ENCODE results near the gene ATOH8. TPM values are rescaled to one million over a fixed set of nuclear protein-coding genes. Genes with fewer than 3 reads are reported as not detected.

ATOH8 gene
- total RNA-seq, 1 experiment from 2014 or later, result 0.20 TPM

DNA sequence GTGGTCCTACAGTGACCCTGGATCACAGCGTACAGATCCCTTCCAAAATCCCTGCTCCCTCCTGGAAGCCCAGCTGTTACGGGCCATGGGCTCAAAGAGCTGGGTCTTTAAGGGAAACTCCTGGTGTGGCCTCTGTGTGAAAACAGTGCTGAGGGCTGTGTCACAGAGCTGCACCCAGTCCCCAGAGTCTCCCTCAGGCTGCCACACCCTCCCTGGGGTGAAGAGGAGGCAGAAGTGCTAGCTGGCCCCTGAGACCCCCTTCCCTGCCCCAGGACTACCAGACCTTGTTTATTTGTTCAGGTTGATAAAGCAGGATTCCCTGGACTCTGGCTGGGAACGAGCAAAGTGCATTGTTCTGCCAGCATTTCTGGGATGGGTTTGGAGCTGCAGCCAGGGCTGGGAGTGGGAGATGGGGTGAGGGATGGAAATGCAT is 7.7 kb downstream of the ATOH8 start:
- Histone ChIP-seq H4K5ac (ENCODE audit: insufficient read length, low read depth, low read length) (no peak overlapping the region), H3K14ac (ENCODE audit: insufficient read depth, low read length) (no peak overlapping the region), H3K23me2 (ENCODE audit: insufficient read length, low read depth, low read length, poor library complexity, severe bottlenecking) (peaks cover 5% of the 10 kb centered on the region), H3K27ac (ENCODE audit: insufficient read length, low read depth, low read length) (no peak overlapping the region), H3K4me1 (ENCODE audit: insufficient read depth, low read length) (peaks cover 8% of the 10 kb centered on the region; the same call in 1 of the 2 replicates), H3K9ac (ENCODE audit: extremely low read depth, insufficient read length, low read length) (no peak overlapping the region), H2BK5ac (ENCODE audit: insufficient read length, low read length) (no peak overlapping the region), H4K8ac (replicated peaks; ENCODE audit: insufficient read length, low read depth, low read length) (no peak overlapping the region), H3K4me2 (ENCODE audit: insufficient read depth, insufficient read length, low read length) (no peak overlapping the region), H3K18ac (ENCODE audit: insufficient read length, low read depth, low read length) (no peak overlapping the region), H3K79me2 (ENCODE audit: insufficient read depth, low read length) (no peaks in the 10 kb centered on the region), H3T11ph (ENCODE audit: low read length) (no peak overlapping the region), H2BK12ac (ENCODE audit: insufficient read length, low read depth, low read length) (no peak overlapping the region), H2BK15ac (ENCODE audit: low read depth, low read length) (no peak overlapping the region), H3K23ac (ENCODE audit: insufficient read length, low read depth, low read length) (no peak overlapping the region), H2AFZ (ENCODE audit: low read length) (no peak overlapping the region), H2AK5ac (ENCODE audit: insufficient read length, low read length) (no peak overlapping the region), H4K91ac (ENCODE audit: insufficient read length, low read depth, low read length) (no peak overlapping the region), H4K20me1 (ENCODE audit: control insufficient read depth, insufficient read depth, insufficient read length) (peaks cover 3% of the 10 kb centered on the region), H3K79me1 (ENCODE audit: insufficient read depth, low read depth, low read length, poor library complexity, severe bottlenecking) (no peaks in the 10 kb centered on the region), H3K56ac (ENCODE audit: insufficient read length, low read depth, low read length) (no peak overlapping the region), H2BK20ac (ENCODE audit: low read depth, low read length, poor library complexity, severe bottlenecking) (no peak overlapping the region), H2BK120ac (ENCODE audit: low read depth, low read length, poor library complexity, severe bottlenecking) (no peak overlapping the region), H3K27me3 (ENCODE audit: insufficient read depth, low read length) (peaks cover 13% of the 10 kb centered on the region; the same call in 1 of the 2 replicates), H3K4ac (ENCODE audit: low read depth, low read length) (no peak overlapping the region), H3K9me3 (ENCODE audit: control insufficient read depth, low read depth, low read length) (no peaks in the 10 kb centered on the region)
- no peaks in the 10 kb centered on the region; a peak in 1 of 5 replicates for H3K9me3 Mint-ChIP-seq
- H3K36me3 Mint-ChIP-seq (ENCODE audit: insufficient read depth in 1 of 3, low read depth in 3 of 3), result no peaks in the 10 kb centered on the region
- no peak overlapping the region for H3K27ac Mint-ChIP-seq
- DNase-seq, result no peak
- H3K4me1 Mint-ChIP-seq, result peaks cover 19 to 20% of the 10 kb centered on the region in 2 experiments
- H3K4me3 Mint-ChIP-seq, result no peak overlapping the region
- no CpG with 5 or more reads among the region's 3 CpGs for WGBS (ENCODE audit: extremely low coverage, insufficient read length, low lambda C conversion rate)
- peaks cover 96% of the 10 kb centered on the region for H3K27me3 Mint-ChIP-seq (ENCODE audit: low read depth)
- TF ChIP-seq, protein P1, sequence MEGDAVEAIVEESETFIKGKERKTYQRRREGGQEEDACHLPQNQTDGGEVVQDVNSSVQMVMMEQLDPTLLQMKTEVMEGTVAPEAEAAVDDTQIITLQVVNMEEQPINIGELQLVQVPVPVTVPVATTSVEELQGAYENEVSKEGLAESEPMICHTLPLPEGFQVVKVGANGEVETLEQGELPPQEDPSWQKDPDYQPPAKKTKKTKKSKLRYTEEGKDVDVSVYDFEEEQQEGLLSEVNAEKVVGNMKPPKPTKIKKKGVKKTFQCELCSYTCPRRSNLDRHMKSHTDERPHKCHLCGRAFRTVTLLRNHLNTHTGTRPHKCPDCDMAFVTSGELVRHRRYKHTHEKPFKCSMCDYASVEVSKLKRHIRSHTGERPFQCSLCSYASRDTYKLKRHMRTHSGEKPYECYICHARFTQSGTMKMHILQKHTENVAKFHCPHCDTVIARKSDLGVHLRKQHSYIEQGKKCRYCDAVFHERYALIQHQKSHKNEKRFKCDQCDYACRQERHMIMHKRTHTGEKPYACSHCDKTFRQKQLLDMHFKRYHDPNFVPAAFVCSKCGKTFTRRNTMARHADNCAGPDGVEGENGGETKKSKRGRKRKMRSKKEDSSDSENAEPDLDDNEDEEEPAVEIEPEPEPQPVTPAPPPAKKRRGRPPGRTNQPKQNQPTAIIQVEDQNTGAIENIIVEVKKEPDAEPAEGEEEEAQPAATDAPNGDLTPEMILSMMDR (conservative IDR thresholded peaks at IDR 0.05), result no peak
